Pancreas (tissue), 10 donors: ENCODE measurements around the gene LRRC32. TPM values are rescaled to one million over a fixed set of nuclear protein-coding genes. Genes with fewer than 3 reads are reported as not detected.
"Not testable (repeated sequence)": the region's sequence is repeated elsewhere in the genome, so short reads cannot be mapped to it uniquely, and the experiment has no call there.

Source experiments
- ATAC-seq, 4 donors: fragments of 200-7000 bp; cut with Tn5 transposase; one replicate each; pipeline versions ENCODE4 v1.8.0 to v1.9.1; 2020; ENCODE audit warnings: mild to moderate bottlenecking in 4 of 4, moderate library complexity in 4 of 4
- DNase-seq, 6 donors: peaks; one replicate each; pipeline ENCODE4 v3.0.0-alpha.2; 2020
- FAIRE-seq: peaks from 2 replicates; lab custom pipeline; 2012; peaks lifted over from hg19 to GRCh38; lab: Jason Lieb, UNC
- H3K27ac ChIP-seq, 4 donors: fragments of 200-600 bp; sonication (generic); 1 replicate in 3 of 4; 2 replicates in 1 of 4; pipeline versions ENCODE4 v1.5.0 to v1.8.0; 2020
- H3K27me3 ChIP-seq, 4 donors: fragments of 200-600 bp; one replicate each; pipeline ENCODE4 v1.8.0; 2021
- H3K36me3 ChIP-seq, 3 donors: fragments of 200-600 bp; sonication (generic) in 1 of 3; one replicate each; pipeline versions ENCODE4 v1.5.0 to v1.8.0; 2020 to 2021
- H3K4me1 ChIP-seq, 3 donors: fragments of 200-600 bp; one replicate each; pipeline ENCODE4 v1.8.0; 2021
- H3K4me3 ChIP-seq, 4 donors: fragments of 200-600 bp; sonication (generic) in 2 of 4; one replicate each; pipeline versions ENCODE4 v1.5.0 to v1.8.0; 2020 to 2021
- H3K9me3 ChIP-seq, 4 donors: fragments of 200-600 bp; one replicate each; pipeline ENCODE4 v1.8.0; 2021
- CTCF ChIP-seq, 4 donors: fragments of 200-600 bp; sonication (generic) in 3 of 4; IDR thresholded peaks; one replicate each; pipeline versions ENCODE4 v1.5.0 to v1.8.0; 2021; ENCODE audit warnings: antibody characterized with exemption in 4 of 4
- WGBS, 2 donors: extraction: QIAGEN DNeasy Blood & Tissue Kit; methylation state at CpG; one replicate each; pipeline ENCODE4 v1.1.7; 2013; 5-methylcytosine and 5-hydroxymethylcytosine counted together
- intact Hi-C, 3 donors: fragments of 100-400 bp; cut with DNase I; formaldehyde crosslinking; loops; one replicate each; pipeline versions ENCODE4 v1.11.1 to v1.14.2; 2022
- polyA plus RNA-seq, 2 donors: library from polyadenylated mRNA; stranded (reverse); fragments of 200-250 nt; gene quantifications; one replicate each; pipeline ENCODE4 v1.2.3, GENCODE V29; 2013
- total RNA-seq, 6 donors: library from RNA; stranded (reverse); fragmentation: NEBNext Ultra II Directional in 4 of 6; extraction: Animal tissue kit (Norgen Biotek cat#: 25700) in 4 of 6; gene quantifications; one replicate each; pipeline versions ENCODE4 v1.2.1 to v1.2.4, GENCODE V29; 2021 to 2023
- donor health status: healthy with polysubstance abuse.
- donor health status: DM: no; HTN: no; CAD: no; lungs with moderate emphysema.
- donor health status: DM: no; HTN: no; CAD: no.
- donor health status: control.
- donor health status: control.
- donor health status: Bipolar disorder and iron deficiency.
- donor health status: DM: yes; HTN: yes; CAD: no.
- donor health status: DM: no; HTN: no; CAD: no.
- donor health status: DM: no; HTN: no; CAD: no.
- donor health status: DM: yes; HTN: yes; CAD: no.

Gene LRRC32
- total and polyA plus RNA-seq, 8 donors: 5.7 to 43.0 (median 12.0) TPM

DNA sequence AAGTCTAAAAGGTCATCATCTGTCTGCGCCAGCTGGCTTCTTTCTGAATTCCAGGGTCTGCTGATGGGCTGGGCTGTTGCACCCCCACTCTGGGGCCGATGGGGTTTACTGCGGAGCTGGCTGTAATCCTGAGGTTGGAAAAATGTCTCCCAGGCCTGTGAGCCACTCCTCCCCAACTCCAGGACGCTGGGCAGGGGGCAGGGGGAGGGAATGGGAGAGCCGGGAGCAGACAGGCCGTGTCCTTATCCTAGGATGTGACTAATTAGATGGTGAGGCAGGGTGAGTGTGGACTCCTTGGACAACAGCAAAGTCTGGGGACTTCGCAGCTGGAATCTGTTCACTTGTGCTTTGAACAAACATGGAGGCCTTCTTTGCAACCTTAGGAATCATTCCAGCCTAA is 48.7 kb downstream of the LRRC32 start:
- Histone ChIP-seq H3K4me1 (no peaks in the 10 kb centered on the region), H3K4me3 (no peak overlapping the region), H3K36me3 (no peaks in the 10 kb centered on the region), H3K27ac (no peak overlapping the region), H3K27me3 (no peaks in the 10 kb centered on the region), H3K9me3 (no peaks in the 10 kb centered on the region)
- intact Hi-C loops: no loop called here
- no peak for DNase-seq
- no peak for TF ChIP-seq CTCF (IDR thresholded peaks at IDR 0.05)
- peak in 1 of 4 donors; percentile 19 for ATAC-seq
- 74 to 78% methylated on average over 7 of the region's 7 CpGs for WGBS, 2 donors
- FAIRE-seq: no peak

- Histone ChIP-seq H3K4me3 (no peak overlapping the region), H3K9me3 (no peaks in the 10 kb centered on the region), H3K36me3 (no peaks in the 10 kb centered on the region), H3K27me3 (no peaks in the 10 kb centered on the region), H3K4me1 (no peaks in the 10 kb centered on the region), H3K27ac (no peak overlapping the region)
- intact Hi-C loops: no loop called here
- ATAC-seq: no peak
- no peak for TF ChIP-seq CTCF (IDR thresholded peaks at IDR 0.05)
- whole genome bisulfite sequencing, 2 donors: 90 to 94% methylated on average over 8 of the region's 8 CpGs
- DNase-seq: no peak
- FAIRE-seq: no peak
Measured at GRCh38 chr11:76621466-76621865, 49.1 kb downstream of the LRRC32 start.

DNA sequence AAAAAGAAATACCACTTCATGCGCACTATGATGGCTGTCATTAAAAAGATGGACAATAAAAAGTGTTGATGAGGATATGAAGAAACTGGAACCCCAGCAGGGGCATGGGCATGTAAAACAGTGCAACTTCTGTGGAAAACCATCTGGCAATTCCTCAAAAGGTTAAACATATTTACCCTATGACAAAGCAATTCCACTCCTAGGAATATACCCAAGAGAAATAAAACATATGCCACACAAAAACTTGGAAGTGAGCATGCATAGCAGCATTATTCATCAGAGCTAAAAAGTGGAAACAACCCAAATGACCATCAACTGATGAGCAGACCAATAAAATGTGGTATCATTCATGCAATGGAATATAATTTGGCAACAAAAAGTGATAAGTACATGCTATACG is 50.1 kb downstream of the LRRC32 start:
- no peak for TF ChIP-seq CTCF (IDR thresholded peaks at IDR 0.05)
- intact Hi-C loops: no loop called here
- H3K4me1 ChIP-seq: no peaks in the 10 kb centered on the region
- H3K27me3 ChIP-seq: no peaks in the 10 kb centered on the region
- WGBS, 2 donors: 97 to 98% methylated on average over 2 of the region's 2 CpGs
- FAIRE-seq (no peak), ATAC-seq (no peak), DNase-seq (no peak)
- no peak overlapping the region for H3K4me3 ChIP-seq
- no peaks in the 10 kb centered on the region for H3K36me3 ChIP-seq
- H3K27ac ChIP-seq: no peak overlapping the region
- H3K9me3 ChIP-seq: no peaks in the 10 kb centered on the region

GRCh38 chr11:76619801-76620200 is 50.7 kb downstream of the LRRC32 start:
- FAIRE-seq, H3K4me3 ChIP-seq, H3K4me1 ChIP-seq, H3K27me3 ChIP-seq, H3K9me3 ChIP-seq, DNase-seq, H3K27ac ChIP-seq, H3K36me3 ChIP-seq, intact Hi-C loops, ATAC-seq: not testable (repeated sequence)
- WGBS, 2 donors: 78 to 93% methylated on average over 4 to 5 of the region's 5 CpGs

DNA sequence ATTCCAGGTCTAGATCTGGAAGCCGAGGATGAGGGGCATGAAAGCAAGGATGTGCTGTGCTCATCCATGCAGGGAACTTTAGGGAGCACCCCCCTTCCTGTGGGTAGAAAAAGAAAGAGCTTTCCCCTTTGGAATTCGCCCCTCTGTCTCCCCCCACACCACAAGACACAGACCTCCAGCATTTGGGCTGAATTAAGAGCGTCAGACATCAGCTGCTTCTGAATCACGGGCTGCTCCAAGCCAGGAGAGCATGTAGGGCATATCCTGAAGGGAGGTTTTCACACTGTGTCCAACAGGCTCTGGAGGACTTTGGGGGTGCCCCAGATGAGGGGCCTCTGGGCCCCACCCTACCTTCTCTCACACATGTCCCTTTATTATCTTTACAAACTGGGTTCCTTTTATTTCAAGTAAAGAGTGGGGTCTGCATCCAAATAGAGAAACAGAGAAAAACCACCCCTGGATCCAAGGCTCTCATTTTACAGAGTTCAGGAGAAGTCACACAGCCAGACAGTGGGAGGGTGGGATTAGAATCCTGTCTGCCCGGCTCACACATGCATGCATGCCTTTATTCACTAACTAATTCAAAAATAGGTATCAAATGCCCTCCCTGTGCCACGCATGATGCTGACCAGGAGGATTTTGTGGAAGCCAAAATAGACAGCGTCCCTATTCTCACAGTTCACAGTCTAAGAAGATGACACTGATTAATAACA is 52.8 kb downstream of the LRRC32 start:
- H3K27me3 ChIP-seq: no peaks in the 10 kb centered on the region
- FAIRE-seq (no peak), ATAC-seq (peak in 2 of 4 donors; percentile 37 to 55), DNase-seq (no peak)
- H3K4me1 ChIP-seq: no peaks in the 10 kb centered on the region
- WGBS, 2 donors: 85% methylated on average over 7 of the region's 7 CpGs
- no peaks in the 10 kb centered on the region for H3K9me3 ChIP-seq
- no peak for TF ChIP-seq CTCF (IDR thresholded peaks at IDR 0.05)
- no peaks in the 10 kb centered on the region for H3K36me3 ChIP-seq
- no peak overlapping the region for H3K4me3 ChIP-seq
- intact Hi-C loops: no loop called here
- no peak overlapping the region for H3K27ac ChIP-seq
